CD14-positive monocyte (primary cell): Measurements from ENCODE around the gene PHACTR3. TPM values are rescaled to one million over a fixed set of nuclear protein-coding genes. Genes with fewer than 3 reads are reported as not detected.
"Not testable (repeated sequence)": the region's sequence is repeated elsewhere in the genome, so short reads cannot be mapped to it uniquely, and the experiment has no call there.

Experiments
- DNase-seq, 3 donors: peaks; one replicate each; pipeline ENCODE4 v3.0.0-alpha.2; 2011 to 2022
- H2AFZ ChIP-seq: 2 replicates; pipeline ENCODE4 v1.6.0; 2012; ENCODE audit warnings: mild to moderate bottlenecking, low read depth, low read length, inconsistent platforms; ENCODE audit not compliant: insufficient read depth, poor library complexity, severe bottlenecking
- H3K27ac ChIP-seq, 2 donors: 1 replicate in 1 of 2; 2 replicates in 1 of 2; pipeline ENCODE4 v1.5.1; 2012 to 2013; ENCODE audit warnings: low read length in 2 of 2, control low read depth in 1 of 2, inconsistent platforms in 1 of 2, low read depth in 1 of 2, mild to moderate bottlenecking in 1 of 2
- H3K27me3 ChIP-seq, 2 donors: one replicate each; pipeline versions ENCODE4 v1.6.0 to v1.6.1; 2011 to 2013; ENCODE audit warnings: low read length in 2 of 2; ENCODE audit not compliant: control insufficient read depth in 2 of 2, insufficient read depth in 2 of 2
- H3K36me3 ChIP-seq, 2 donors: replicated peaks in 1 of 2; 1 replicate in 1 of 2; 2 replicates in 1 of 2; pipeline versions ENCODE4 v1.5.1 to v1.6.1; 2012 to 2013; ENCODE audit warnings: low read length in 2 of 2, control low read depth in 1 of 2, inconsistent platforms in 1 of 2, mild to moderate bottlenecking in 1 of 2; ENCODE audit not compliant: insufficient read depth in 2 of 2, control insufficient read depth in 1 of 2
- H3K4me1 ChIP-seq, 2 donors: 1 replicate in 1 of 2; 2 replicates in 1 of 2; pipeline versions ENCODE4 v1.5.1 to v1.6.1; 2012 to 2013; ENCODE audit warnings: low read length in 2 of 2, control low read depth in 1 of 2, inconsistent platforms in 1 of 2, mild to moderate bottlenecking in 1 of 2, moderate library complexity in 1 of 2; ENCODE audit not compliant: insufficient read depth in 2 of 2, control insufficient read depth in 1 of 2
- H3K4me2 ChIP-seq: replicated peaks from 2 replicates; pipeline ENCODE3; 2012; ENCODE audit warnings: low read length, moderate library complexity, mild to moderate bottlenecking; ENCODE audit not compliant: poor library complexity, severe bottlenecking; ENCODE audit errors: extremely low read depth
- H3K4me3 ChIP-seq, 3 experiments: fragments of 200-600 bp in 1 of 3; sonication (generic) in 1 of 3; replicated peaks in 1 of 3; 1 replicate in 2 of 3; 2 replicates in 1 of 3; pipeline ENCODE4 v1.5.1; 2011 to 2013; ENCODE audit warnings: low read length in 3 of 3, mild to moderate bottlenecking in 3 of 3, control low read depth in 2 of 3, low read depth in 2 of 3, inconsistent platforms in 1 of 3, moderate library complexity in 1 of 3
- H3K79me2 ChIP-seq: 2 replicates; pipeline ENCODE4 v1.6.0; 2012; ENCODE audit warnings: mild to moderate bottlenecking, control low read depth, inconsistent platforms, low read length, moderate library complexity; ENCODE audit not compliant: insufficient read depth
- H3K9ac ChIP-seq: 2 replicates; pipeline ENCODE4 v1.6.0; 2017; ENCODE audit warnings: low read length, mild to moderate bottlenecking; ENCODE audit not compliant: insufficient read depth, poor library complexity, severe bottlenecking
- H3K9me3 ChIP-seq, 2 donors: replicated peaks in 1 of 2; 1 replicate in 1 of 2; 2 replicates in 1 of 2; pipeline versions ENCODE4 v1.5.1 to v1.6.1; 2012 to 2013; ENCODE audit warnings: low read length in 2 of 2, control low read depth in 1 of 2; ENCODE audit not compliant: control insufficient read depth in 1 of 2, insufficient read depth in 1 of 2
- H4K20me1 ChIP-seq: 2 replicates; pipeline ENCODE4 v1.6.0; 2012; ENCODE audit warnings: mild to moderate bottlenecking, low read length, control low read depth, moderate library complexity; ENCODE audit not compliant: insufficient read depth
- H3K27ac Mint-ChIP-seq, 7 donors: one replicate each; pipeline ENCODE4 v1.8.0; 2020; ENCODE audit warnings: mild to moderate bottlenecking in 7 of 7, mixed read lengths in 7 of 7, moderate library complexity in 6 of 7, inconsistent platforms in 2 of 7
- H3K27me3 Mint-ChIP-seq, 3 donors: one replicate each; pipeline ENCODE4 v1.8.0; 2021 to 2022; ENCODE audit warnings: low read depth in 3 of 3, mild to moderate bottlenecking in 3 of 3, mixed read lengths in 3 of 3, moderate library complexity in 3 of 3, inconsistent platforms in 1 of 3
- H3K36me3 Mint-ChIP-seq, 2 donors: one replicate each; pipeline ENCODE4 v1.8.0; 2020; ENCODE audit warnings: mixed read lengths in 2 of 2, inconsistent platforms in 1 of 2, mild to moderate bottlenecking in 1 of 2
- H3K4me1 Mint-ChIP-seq: one replicate; pipeline ENCODE4 v1.8.0; 2020; ENCODE audit warnings: mild to moderate bottlenecking, mixed read lengths
- H3K4me3 Mint-ChIP-seq, 2 donors: one replicate each; pipeline ENCODE4 v1.8.0; 2020; ENCODE audit warnings: mild to moderate bottlenecking in 2 of 2, mixed read lengths in 2 of 2, moderate library complexity in 1 of 2
- H3K9me3 Mint-ChIP-seq, 7 donors: one replicate each; pipeline ENCODE4 v1.8.0; 2020 to 2022; ENCODE audit warnings: mixed read lengths in 7 of 7, mild to moderate bottlenecking in 6 of 7, moderate library complexity in 6 of 7, inconsistent platforms in 2 of 7
- WGBS: methylation state at CpG from one replicate; pipeline ENCODE4 v1.1.5; 2013; ENCODE audit warnings: missing lambda C conversion rate; ENCODE audit not compliant: insufficient coverage; 5-methylcytosine and 5-hydroxymethylcytosine counted together
- intact Hi-C, 2 donors: fragments of 100-400 bp; cut with micrococcal nuclease; formaldehyde crosslinking; loops; one replicate each; pipeline versions ENCODE4 v1.15.0 to v1.15.1; 2023
- polyA plus RNA-seq, 3 donors: library from polyadenylated mRNA; depleted of rRNA in 1 of 3; unstranded in 2 of 3; stranded (reverse) in 1 of 3; fragments of 300-500 nt in 2 of 3; fragments of >200 nt in 1 of 3; fragmentation: Illumina TruSeq in 2 of 3; gene quantifications; 1 replicate in 2 of 3; 2 replicates in 1 of 3; pipeline ENCODE4 v1.2.3, GENCODE V29; 2012 to 2021
- TF ChIP-seq, protein P1 (sequence below): fragments of 200-600 bp; IDR thresholded peaks from one replicate; pipeline ENCODE4 v1.8.0; 2022; ENCODE audit warnings: antibody characterized with exemption, mild to moderate bottlenecking

The PHACTR3 gene
- polyA plus RNA-seq, 3 donors = 0.11 to 0.17 TPM; not detected in 1

DNA sequence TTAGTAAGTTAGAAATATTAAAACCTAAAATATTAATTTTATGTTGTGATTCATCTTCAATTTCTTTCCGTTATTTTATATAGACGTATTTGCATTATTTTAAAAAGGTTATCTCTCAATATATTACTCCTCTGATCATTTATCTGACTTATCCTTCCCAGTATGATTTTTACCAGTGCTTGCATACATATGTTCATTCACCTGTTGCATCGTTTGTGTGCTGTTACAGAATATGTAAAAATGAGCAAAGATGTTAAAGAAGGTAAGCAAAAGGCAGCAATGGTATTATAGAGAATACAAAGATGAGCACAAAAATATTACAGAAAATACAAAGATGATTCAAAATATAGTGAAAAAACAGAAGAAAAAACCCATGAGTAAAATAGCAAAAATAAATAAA is 280.2 kb downstream of the PHACTR3 start:
- Histone ChIP-seq H3K4me1 (no peaks in the 10 kb centered on the region), H3K4me3 (no peak overlapping the region), H3K79me2 (no peaks in the 10 kb centered on the region), H3K4me2 (no peak overlapping the region), H4K20me1 (no peaks in the 10 kb centered on the region), H3K27ac (no peak overlapping the region), H2AFZ (no peak overlapping the region), H3K9ac (no peak overlapping the region), H3K9me3 (no peaks in the 10 kb centered on the region), H3K27me3 (no peaks in the 10 kb centered on the region), H3K36me3 (no peaks in the 10 kb centered on the region)
- TF ChIP-seq, protein P1, sequence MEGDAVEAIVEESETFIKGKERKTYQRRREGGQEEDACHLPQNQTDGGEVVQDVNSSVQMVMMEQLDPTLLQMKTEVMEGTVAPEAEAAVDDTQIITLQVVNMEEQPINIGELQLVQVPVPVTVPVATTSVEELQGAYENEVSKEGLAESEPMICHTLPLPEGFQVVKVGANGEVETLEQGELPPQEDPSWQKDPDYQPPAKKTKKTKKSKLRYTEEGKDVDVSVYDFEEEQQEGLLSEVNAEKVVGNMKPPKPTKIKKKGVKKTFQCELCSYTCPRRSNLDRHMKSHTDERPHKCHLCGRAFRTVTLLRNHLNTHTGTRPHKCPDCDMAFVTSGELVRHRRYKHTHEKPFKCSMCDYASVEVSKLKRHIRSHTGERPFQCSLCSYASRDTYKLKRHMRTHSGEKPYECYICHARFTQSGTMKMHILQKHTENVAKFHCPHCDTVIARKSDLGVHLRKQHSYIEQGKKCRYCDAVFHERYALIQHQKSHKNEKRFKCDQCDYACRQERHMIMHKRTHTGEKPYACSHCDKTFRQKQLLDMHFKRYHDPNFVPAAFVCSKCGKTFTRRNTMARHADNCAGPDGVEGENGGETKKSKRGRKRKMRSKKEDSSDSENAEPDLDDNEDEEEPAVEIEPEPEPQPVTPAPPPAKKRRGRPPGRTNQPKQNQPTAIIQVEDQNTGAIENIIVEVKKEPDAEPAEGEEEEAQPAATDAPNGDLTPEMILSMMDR = no peak
- intact Hi-C loops = no loop called here
- no peak overlapping the region for H3K27ac Mint-ChIP-seq
- peaks cover 0 to 2% (median 0%) of the 10 kb centered on the region in 7 donors for H3K9me3 Mint-ChIP-seq
- WGBS = no CpG with 5 or more reads among the region's 3 CpGs
- no peak for DNase-seq
- H3K36me3 Mint-ChIP-seq = peaks cover 4% of the 10 kb centered on the region in 2 donors
- no peak overlapping the region for H3K4me3 Mint-ChIP-seq
- H3K27me3 Mint-ChIP-seq = peaks cover 0 to 3% (median 0%) of the 10 kb centered on the region in 3 donors
- no peaks in the 10 kb centered on the region for H3K4me1 Mint-ChIP-seq

DNA sequence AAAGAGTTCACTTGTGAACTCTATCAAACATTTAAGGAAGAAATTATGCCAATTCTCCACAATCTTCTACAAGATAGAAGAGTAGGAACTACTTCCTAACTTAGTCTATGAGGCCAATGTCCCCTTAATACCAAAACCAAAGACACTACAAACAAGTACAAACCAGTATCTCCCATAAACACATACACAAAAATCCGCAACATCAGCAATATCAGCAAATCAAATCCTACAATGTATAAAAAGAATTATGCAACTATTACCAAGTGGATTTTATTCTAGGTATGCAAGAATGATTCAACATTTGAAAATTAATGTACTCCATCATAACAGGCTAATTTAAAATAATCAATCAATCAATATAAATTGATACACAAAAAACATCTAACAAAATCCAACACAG is 283.7 kb downstream of the PHACTR3 start:
- no peaks in the 10 kb centered on the region for H3K4me1 Mint-ChIP-seq
- intact Hi-C loops = no loop called here
- no peak overlapping the region for H3K27ac ChIP-seq
- no CpG with 5 or more reads among the region's 1 CpG for WGBS
- no peaks in the 10 kb centered on the region for H3K36me3 ChIP-seq
- H3K4me1 ChIP-seq = no peaks in the 10 kb centered on the region
- H3K4me3 Mint-ChIP-seq = no peak overlapping the region
- H3K79me2 ChIP-seq = no peaks in the 10 kb centered on the region
- no peak overlapping the region for H2AFZ ChIP-seq
- peaks cover 0 to 2% (median 0%) of the 10 kb centered on the region in 7 donors for H3K9me3 Mint-ChIP-seq
- no peak overlapping the region for H3K27ac Mint-ChIP-seq
- H3K27me3 ChIP-seq = peaks cover 0 to under 1% of the 10 kb centered on the region in 2 donors
- H3K4me3 ChIP-seq = no peak overlapping the region
- no peak overlapping the region for H3K9ac ChIP-seq
- no peaks in the 10 kb centered on the region for H4K20me1 ChIP-seq
- peaks cover 0 to 6% (median 3%) of the 10 kb centered on the region in 3 donors for H3K27me3 Mint-ChIP-seq
- DNase-seq = no peak
- H3K4me2 ChIP-seq = no peak overlapping the region
- no peaks in the 10 kb centered on the region for H3K9me3 ChIP-seq
- peaks cover 0 to 2% of the 10 kb centered on the region in 2 donors for H3K36me3 Mint-ChIP-seq
- TF ChIP-seq, protein P1 = no peak

- H3K36me3 Mint-ChIP-seq, H3K4me2 ChIP-seq, H3K4me3 ChIP-seq, H4K20me1 ChIP-seq, H3K27ac Mint-ChIP-seq, H3K27ac ChIP-seq, H3K4me3 Mint-ChIP-seq, intact Hi-C loops, H3K4me1 Mint-ChIP-seq, DNase-seq, H3K27me3 ChIP-seq, H3K79me2 ChIP-seq, H2AFZ ChIP-seq, H3K36me3 ChIP-seq, H3K27me3 Mint-ChIP-seq, H3K4me1 ChIP-seq, H3K9me3 Mint-ChIP-seq, H3K9ac ChIP-seq, H3K9me3 ChIP-seq: not testable (repeated sequence)
- no CpG with 5 or more reads among the region's 2 CpGs for WGBS
Observed at GRCh38 chr20:59890035-59890434, 285.7 kb downstream of the PHACTR3 start.
